ENCODE measurements around the gene FBLN5.

FBLN5 gene

DNA sequence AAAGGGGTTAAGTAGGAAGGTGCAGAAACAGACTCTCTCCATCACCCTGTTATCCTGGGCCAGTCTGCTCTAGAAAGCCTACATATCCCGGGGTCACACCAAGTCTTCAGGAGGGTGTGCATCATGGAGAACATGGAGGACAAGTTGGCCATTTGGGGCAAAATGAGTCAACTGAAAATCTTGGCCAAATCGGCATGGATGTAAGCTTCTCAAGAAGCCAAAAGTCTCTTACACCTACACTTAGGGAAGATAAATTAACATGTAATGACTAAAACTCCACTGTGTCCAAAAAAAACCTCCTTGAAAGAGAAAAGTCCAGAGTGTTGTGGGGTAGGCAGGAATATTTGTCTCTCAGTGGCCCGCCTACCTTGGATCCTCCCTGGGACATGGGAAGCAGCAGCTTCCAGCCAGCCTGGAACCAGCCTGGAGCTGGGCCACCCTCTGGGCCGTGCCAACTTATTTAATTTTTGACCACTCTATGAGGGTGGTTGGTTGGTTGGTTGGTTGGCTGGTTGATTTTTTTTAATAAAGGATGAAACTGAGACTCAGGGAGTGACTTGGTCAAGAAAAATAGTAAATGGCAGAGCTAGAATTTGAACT lies 62.3 kb downstream of the FBLN5 start:
- H4K20me1 ChIP-seq (ENCODE audit: control insufficient read depth, insufficient read depth, low read depth, low read length) = no peaks in the 10 kb centered on the region
- no peak overlapping the region for H3K4me3 ChIP-seq (ENCODE audit: low read length)
- TF ChIP-seq EZH2phosphoT487 (IDR thresholded peaks at IDR 0.05; ENCODE audit: borderline replicate concordance, low read length) = no peak
- no peak for TF ChIP-seq CTCF (IDR thresholded peaks at IDR 0.05; ENCODE audit: low read depth, low read length, poor library complexity, severe bottlenecking)
- no peaks in the 10 kb centered on the region for H3K9me2 ChIP-seq (replicated peaks; ENCODE audit: control insufficient read depth, low read length)
- H3K27me3 ChIP-seq (ENCODE audit: control insufficient read depth, low read length) = no peaks in the 10 kb centered on the region
- no peaks in the 10 kb centered on the region for H3K36me3 ChIP-seq (ENCODE audit: control insufficient read depth, low read length)
- no peak overlapping the region for H3K4me2 ChIP-seq (ENCODE audit: low read length)
- H3K4me1 ChIP-seq (ENCODE audit: control insufficient read depth, low read length) = no peaks in the 10 kb centered on the region
- H3K9me3 ChIP-seq (ENCODE audit: control insufficient read depth, insufficient read depth, low read length) = no peaks in the 10 kb centered on the region
- no peaks in the 10 kb centered on the region for H3F3A ChIP-seq (ENCODE audit: control insufficient read depth, insufficient read depth)
- H3K27ac ChIP-seq (ENCODE audit: low read depth, low read length) = no peak overlapping the region
- no peaks in the 10 kb centered on the region for H3K79me2 ChIP-seq (ENCODE audit: control insufficient read depth, low read length)

GRCh38 chr14:91884664-91885063 lies 62.8 kb downstream of the FBLN5 start:
- no peaks in the 10 kb centered on the region for H3K27me3 ChIP-seq (ENCODE audit: control insufficient read depth, low read length)
- no peaks in the 10 kb centered on the region for H3K36me3 ChIP-seq (ENCODE audit: control insufficient read depth, low read length)
- no peaks in the 10 kb centered on the region for H3K9me2 ChIP-seq (replicated peaks; ENCODE audit: control insufficient read depth, low read length)
- H3K79me2 ChIP-seq (ENCODE audit: control insufficient read depth, low read length) = no peaks in the 10 kb centered on the region
- H3F3A ChIP-seq (ENCODE audit: control insufficient read depth, insufficient read depth) = no peaks in the 10 kb centered on the region
- no peak overlapping the region for H3K4me2 ChIP-seq (ENCODE audit: low read length)
- H4K20me1 ChIP-seq (ENCODE audit: control insufficient read depth, insufficient read depth, low read depth, low read length) = no peaks in the 10 kb centered on the region
- TF ChIP-seq CTCF (IDR thresholded peaks at IDR 0.05; ENCODE audit: low read depth, low read length, poor library complexity, severe bottlenecking) (no peak), EZH2phosphoT487 (IDR thresholded peaks at IDR 0.05; ENCODE audit: borderline replicate concordance, low read length) (no peak)
- no peaks in the 10 kb centered on the region for H3K9me3 ChIP-seq (ENCODE audit: control insufficient read depth, insufficient read depth, low read length)
- no peak overlapping the region for H3K27ac ChIP-seq (ENCODE audit: low read depth, low read length)
- no peak overlapping the region for H3K4me3 ChIP-seq (ENCODE audit: low read length)
- no peaks in the 10 kb centered on the region for H3K4me1 ChIP-seq (ENCODE audit: control insufficient read depth, low read length)

DNA sequence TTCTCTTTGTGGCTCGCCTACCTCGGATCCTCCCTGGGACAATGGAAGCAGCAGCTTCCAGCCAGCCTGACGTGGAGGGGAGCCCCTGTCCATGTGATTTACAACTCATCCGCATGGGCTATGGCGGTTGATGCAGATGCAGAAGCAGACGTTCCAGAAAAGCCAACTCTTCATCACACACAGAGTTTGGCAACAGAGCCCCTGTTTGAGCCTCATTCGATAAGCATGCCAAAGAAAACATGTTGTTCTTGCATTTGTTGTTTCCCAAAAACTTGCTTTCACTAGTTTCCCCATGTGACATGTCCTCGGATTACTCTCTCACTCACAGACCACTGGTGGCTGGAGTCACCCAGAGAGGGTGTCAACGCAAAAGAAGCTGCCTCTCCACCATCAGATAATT lies 63.7 kb downstream of the FBLN5 start:
- TF ChIP-seq CTCF (IDR thresholded peaks at IDR 0.05; ENCODE audit: low read depth, low read length, poor library complexity, severe bottlenecking) (no peak), EZH2phosphoT487 (IDR thresholded peaks at IDR 0.05; ENCODE audit: borderline replicate concordance, low read length) (no peak)
- Histone ChIP-seq H3K9me2 (replicated peaks; ENCODE audit: control insufficient read depth, low read length) (no peaks in the 10 kb centered on the region), H3K27me3 (ENCODE audit: control insufficient read depth, low read length) (no peaks in the 10 kb centered on the region), H3K4me2 (ENCODE audit: low read length) (no peak overlapping the region), H3K27ac (ENCODE audit: low read depth, low read length) (no peak overlapping the region), H3K4me3 (ENCODE audit: low read length) (no peak overlapping the region), H3K9me3 (ENCODE audit: control insufficient read depth, insufficient read depth, low read length) (no peaks in the 10 kb centered on the region), H3K36me3 (ENCODE audit: control insufficient read depth, low read length) (no peaks in the 10 kb centered on the region), H4K20me1 (ENCODE audit: control insufficient read depth, insufficient read depth, low read depth, low read length) (no peaks in the 10 kb centered on the region), H3K79me2 (ENCODE audit: control insufficient read depth, low read length) (no peaks in the 10 kb centered on the region), H3F3A (ENCODE audit: control insufficient read depth, insufficient read depth) (no peaks in the 10 kb centered on the region), H3K4me1 (ENCODE audit: control insufficient read depth, low read length) (no peaks in the 10 kb centered on the region)
